Spleen (tissue), 11 donors: Measurements from ENCODE around the gene AJAP1. TPM values are rescaled to one million over a fixed set of nuclear protein-coding genes. Genes with fewer than 3 reads are reported as not detected.

Experiments used
- DNase-seq: peaks from one replicate; pipeline ENCODE4 v3.0.0-alpha.2; 2020
- H3K27ac ChIP-seq, 8 donors: fragments of 200-600 bp; sonication (generic) in 7 of 8; 1 replicate in 4 of 8; 2 replicates in 4 of 8; pipeline versions ENCODE4 v1.5.0 to v1.8.0; 2016 to 2021; ENCODE audit warnings: inconsistent platforms in 4 of 8, mild to moderate bottlenecking in 4 of 8, moderate library complexity in 1 of 8
- H3K27me3 ChIP-seq, 7 donors: fragments of 200-600 bp; sonication (generic) in 6 of 7; replicated peaks in 1 of 7; 1 replicate in 4 of 7; 2 replicates in 3 of 7; pipeline versions ENCODE4 v1.5.0 to v1.8.0; 2016 to 2021; ENCODE audit warnings: inconsistent platforms in 3 of 7, mild to moderate bottlenecking in 1 of 7
- H3K36me3 ChIP-seq, 6 donors: fragments of 200-600 bp; sonication (generic) in 5 of 6; 1 replicate in 4 of 6; 2 replicates in 2 of 6; pipeline versions ENCODE4 v1.5.0 to v1.8.0; 2016 to 2021; ENCODE audit warnings: inconsistent platforms in 2 of 6
- H3K4me1 ChIP-seq, 6 donors: fragments of 200-600 bp; sonication (generic) in 5 of 6; 1 replicate in 3 of 6; 2 replicates in 3 of 6; pipeline versions ENCODE4 v1.5.0 to v1.8.0; 2016 to 2021; ENCODE audit warnings: inconsistent platforms in 3 of 6
- H3K4me3 ChIP-seq, 8 donors: fragments of 200-600 bp; sonication (generic) in 7 of 8; 1 replicate in 4 of 8; 2 replicates in 4 of 8; pipeline versions ENCODE4 v1.5.0 to v1.8.0; 2016 to 2021; ENCODE audit warnings: inconsistent platforms in 4 of 8, mild to moderate bottlenecking in 4 of 8, moderate library complexity in 2 of 8
- H3K9me3 ChIP-seq, 8 donors: fragments of 200-600 bp; sonication (generic) in 7 of 8; 1 replicate in 4 of 8; 2 replicates in 4 of 8; pipeline versions ENCODE4 v1.5.0 to v1.8.0; 2016 to 2021; ENCODE audit warnings: inconsistent platforms in 4 of 8
- CTCF ChIP-seq, 11 experiments: fragments of 200-600 bp in 7 of 11; fragments of 450-650 bp in 4 of 11; sonication (generic) in 4 of 11; IDR thresholded peaks in 8 of 11; conservative IDR thresholded peaks in 3 of 11; 1 replicate in 7 of 11; 2 replicates in 4 of 11; pipeline versions ENCODE4 v1.4.0 to v1.8.0; 2016 to 2021; ENCODE audit warnings: antibody characterized with exemption in 11 of 11, inconsistent platforms in 4 of 11, mild to moderate bottlenecking in 1 of 11
- POLR2A ChIP-seq, 3 donors: fragments of 450-650 bp; IDR thresholded peaks; one replicate each; pipeline ENCODE4 v1.5.1; 2017; ENCODE audit warnings: antibody characterized with exemption in 3 of 3, mild to moderate bottlenecking in 1 of 3
- POLR2AphosphoS5 ChIP-seq, 3 donors: sonication (generic); formaldehyde crosslinking; IDR thresholded peaks; one replicate each; pipeline ENCODE4 v1.5.1; 2017; ENCODE audit warnings: antibody characterized with exemption in 3 of 3
- WGBS, 5 donors: extraction: QIAGEN DNeasy Blood & Tissue Kit in 3 of 5; methylation state at CpG; one replicate each; pipeline versions ENCODE4 v1.1.5 to v1.1.7; 2013 to 2018; 5-methylcytosine and 5-hydroxymethylcytosine counted together
- intact Hi-C: fragments of 100-400 bp; cut with DNase I; formaldehyde crosslinking; loops from one replicate; pipeline ENCODE4 v1.15.0; 2023; ENCODE audit warnings: low total_unique reads
- polyA plus RNA-seq, 3 donors: library from polyadenylated mRNA; stranded (reverse); fragments of 200-250 nt; gene quantifications; one replicate each; pipeline ENCODE4 v1.2.1, GENCODE V29; 2013
- total RNA-seq, 7 donors: library from RNA; depleted of rRNA in 3 of 7; stranded (reverse); fragments of >200 nt in 3 of 7; fragmentation: NEBNext Ultra II Directional in 4 of 7; extraction: Animal tissue kit (Norgen Biotek cat#: 25700) in 4 of 7; gene quantifications; one replicate each; pipeline versions ENCODE4 v1.1.0 to v1.2.1, GENCODE V29; 2016 to 2021
- donor health status: healthy with polysubstance abuse.
- donor health status: DM: no; HTN: no; CAD: no; lungs with moderate emphysema.
- donor health status: DM: no; HTN: no; CAD: no.
- donor health status: Bipolar disorder and iron deficiency.
- donor health status: healthy.
- donor health status: DM: no; HTN: no; CAD: no.
- donor health status: DM: yes; HTN: yes; CAD: no.

AJAP1 gene
- total and polyA plus RNA-seq, 10 donors, result 0.04 to 13.3 (median 2.4) TPM

GRCh38 chr1:4703646-4704045, 49.2 kb downstream of the AJAP1 start:
- 74 to 93% (median 79%) methylated on average over 5 to 6 of the region's 6 CpGs for WGBS, 5 donors
- intact Hi-C loops, result no loop called here

GRCh38 chr1:4708840-4709507, 54.6 kb downstream of the AJAP1 start:
- DNase-seq, result no peak
- H3K36me3 ChIP-seq, result no peaks in the 10 kb centered on the region
- H3K27me3 ChIP-seq, result peaks cover 0 to 58% (median 14%) of the 10 kb centered on the region in 7 donors
- H3K9me3 ChIP-seq, result no peaks in the 10 kb centered on the region
- intact Hi-C loops, result no loop called here
- peaks cover 0 to 13% (median 3%) of the 10 kb centered on the region in 6 donors for H3K4me1 ChIP-seq
- WGBS, 5 donors, result 52 to 66% (median 59%) methylated on average over 5 of the region's 5 CpGs
- no peak overlapping the region for H3K4me3 ChIP-seq
- H3K27ac ChIP-seq, result no peak overlapping the region
- no peak for TF ChIP-seq POLR2A (IDR thresholded peaks at IDR 0.05)

More at GRCh38 chr1:4703646-4704045, 49.2 kb downstream of the AJAP1 start:
- no peaks in the 10 kb centered on the region for H3K9me3 ChIP-seq
- H3K27ac ChIP-seq, result no peak overlapping the region
- no peak for DNase-seq
- no peak overlapping the region for H3K4me3 ChIP-seq
- no peaks in the 10 kb centered on the region for H3K4me1 ChIP-seq
- no peak for TF ChIP-seq POLR2AphosphoS5 (IDR thresholded peaks at IDR 0.05)
- TF ChIP-seq POLR2A (IDR thresholded peaks at IDR 0.05), result no peak
- TF ChIP-seq CTCF (IDR thresholded peaks at IDR 0.05 in 8 of 11, conservative IDR thresholded peaks at IDR 0.05 in 3 of 11), result no peak
- peaks cover 0 to 20% (median 0%) of the 10 kb centered on the region in 7 donors for H3K27me3 ChIP-seq
- H3K36me3 ChIP-seq, result no peaks in the 10 kb centered on the region

- intact Hi-C loops, result no loop called here
- 70 to 83% (median 80%) methylated on average over 5 of the region's 5 CpGs for WGBS, 5 donors
- Histone ChIP-seq H3K4me3 (no peak overlapping the region), H3K27ac (no peak overlapping the region), H3K36me3 (no peaks in the 10 kb centered on the region), H3K27me3 (peaks cover 0 to 58% (median 14%) of the 10 kb centered on the region in 7 donors), H3K4me1 (peaks cover 0 to 13% (median 3%) of the 10 kb centered on the region in 6 donors), H3K9me3 (peaks cover 0 to under 1% (median 0%) of the 10 kb centered on the region in 8 donors)
- TF ChIP-seq POLR2A (IDR thresholded peaks at IDR 0.05), result no peak
- TF ChIP-seq POLR2AphosphoS5 (IDR thresholded peaks at IDR 0.05), result no peak
- TF ChIP-seq CTCF (IDR thresholded peaks at IDR 0.05 in 8 of 11, conservative IDR thresholded peaks at IDR 0.05 in 3 of 11), result no peak
- no peak for DNase-seq
Measured at GRCh38 chr1:4709641-4710040, 55.2 kb downstream of the AJAP1 start.

GRCh38 chr1:4710592-4711415, 56.4 kb downstream of the AJAP1 start:
- no peak overlapping the region for H3K27ac ChIP-seq
- peaks cover 0 to 12% (median 6%) of the 10 kb centered on the region in 8 donors for H3K9me3 ChIP-seq
- intact Hi-C loops, result no loop called here
- peaks cover 0 to 58% (median 14%) of the 10 kb centered on the region in 7 donors for H3K27me3 ChIP-seq
- peaks cover 0 to 13% (median 3%) of the 10 kb centered on the region in 6 donors for H3K4me1 ChIP-seq
- no peaks in the 10 kb centered on the region for H3K36me3 ChIP-seq
- peak; percentile 59 for DNase-seq
- WGBS, 5 donors, result 24 to 36% (median 27%) methylated on average over 33 to 39 of the region's 39 CpGs
- H3K4me3 ChIP-seq, result no peak overlapping the region
- no peak for TF ChIP-seq POLR2AphosphoS5 (IDR thresholded peaks at IDR 0.05)
- no peak for TF ChIP-seq CTCF (IDR thresholded peaks at IDR 0.05 in 8 of 11, conservative IDR thresholded peaks at IDR 0.05 in 3 of 11)
- no peak for TF ChIP-seq POLR2A (IDR thresholded peaks at IDR 0.05)
